Activated naive CD4-positive, alpha-beta T cell (primary cell): Measurements from ENCODE around the gene MAGEL2.

Source experiments
- DNase-seq, 4 experiments: peaks; one replicate each; lab custom pipeline; 2025; lab: John Stamatoyannopoulos, UW

Gene MAGEL2

GRCh38 chr15:23647421-23648370 lies at the start of gene MAGEL2:
Gene MAGEL2 (minus strand): TSS chr15:23647867. CDS start chr15:23647742, 125 bp downstream.
- DNase-seq, result no peak

GRCh38 chr15:23695282-23695681 lies 47.6 kb upstream of the MAGEL2 start:
- no peak for DNase-seq

GRCh38 chr15:23694592-23694991 lies 46.9 kb upstream of the MAGEL2 start:
- DNase-seq, result no peak

GRCh38 chr15:23690450-23690852 lies 42.8 kb upstream of the MAGEL2 start:
- no peak for DNase-seq

- no peak for DNase-seq
Measured at GRCh38 chr15:23690015-23690414, 42.3 kb upstream of the MAGEL2 start.

GRCh38 chr15:23687143-23687470 lies 39.4 kb upstream of the MAGEL2 start, which contains the start of gene NDN:
Gene NDN (minus strand): TSS chr15:23687305. CDS start chr15:23687217, 88 bp downstream.
- no peak for DNase-seq

- no peak for DNase-seq
Measured at GRCh38 chr15:23686466-23687142, 38.9 kb upstream of the MAGEL2 start.

GRCh38 chr15:23671481-23671880 lies 23.8 kb upstream of the MAGEL2 start:
- DNase-seq, result no peak

- no peak for DNase-seq
Measured at GRCh38 chr15:23670970-23671369, 23.3 kb upstream of the MAGEL2 start.

- no peak for DNase-seq
Measured at GRCh38 chr15:23663232-23663631, 15.6 kb upstream of the MAGEL2 start.

- DNase-seq, result peak in 1 of 4 experiments; percentile 6
Measured at GRCh38 chr15:23648920-23649515, 1.4 kb upstream of the MAGEL2 start.

GRCh38 chr15:23647001-23647295 lies 719 bp downstream of the MAGEL2 start:
- no peak for DNase-seq

GRCh38 chr15:23646165-23647000 lies 1.3 kb downstream of the MAGEL2 start:
- no peak for DNase-seq

- DNase-seq, result no peak
Measured at GRCh38 chr15:23645371-23646164, 2.1 kb downstream of the MAGEL2 start.

GRCh38 chr15:23644829-23645228 lies 2.8 kb downstream of the MAGEL2 start:
- no peak for DNase-seq

- peak in 1 of 4 experiments; percentile 3 for DNase-seq
Measured at GRCh38 chr15:23642413-23643044, 5.1 kb downstream of the MAGEL2 start.

GRCh38 chr15:23634181-23634580 lies 13.5 kb downstream of the MAGEL2 start:
- DNase-seq, result no peak

GRCh38 chr15:23629234-23629805 lies 18.3 kb downstream of the MAGEL2 start:
- DNase-seq, result no peak

- no peak for DNase-seq
Measured at GRCh38 chr15:23628612-23629233, 18.9 kb downstream of the MAGEL2 start.

- DNase-seq, result no peak
Measured at GRCh38 chr15:23616536-23616935, 31.1 kb downstream of the MAGEL2 start.
